B cell (primary cell): ENCODE results near the gene CCDC87. TPM values are rescaled to one million over a fixed set of nuclear protein-coding genes. Genes with fewer than 3 reads are reported as not detected.

Experiments
- ATAC-seq: fragments of 200-7000 bp; cut with Tn5 transposase; one replicate; pipeline ENCODE4 v1.10.0; 2021; ENCODE audit warnings: low read depth, mild to moderate bottlenecking, moderate number of reproducible peaks, moderate library complexity
- CTCF ChIA-PET: fragments of 350-600 bp; sonication (Branson Sonifier 250); formaldehyde crosslinking; loops from one replicate; lab custom pipeline; 2021; ENCODE audit warnings: antibody characterized with exemption, inconsistent platforms; lab: Charles Lee
- POLR2A ChIA-PET: fragments of 350-600 bp; sonication (Branson Sonifier 250); formaldehyde crosslinking; loops from one replicate; lab custom pipeline; 2021; ENCODE audit warnings: antibody characterized with exemption; lab: Charles Lee
- DNase-seq: peaks from one replicate; pipeline ENCODE4 v3.0.0; 2013
- H2AFZ ChIP-seq: 2 replicates; pipeline ENCODE4 v1.6.1; 2012; ENCODE audit warnings: mild to moderate bottlenecking, low read depth, low read length; ENCODE audit not compliant: insufficient read depth, poor library complexity, severe bottlenecking
- H3K27ac ChIP-seq, 2 donors: 1 replicate in 1 of 2; 2 replicates in 1 of 2; pipeline ENCODE4 v1.5.1; 2012 to 2013; ENCODE audit warnings: low read length in 2 of 2, mild to moderate bottlenecking in 2 of 2, moderate library complexity in 1 of 2
- H3K27me3 ChIP-seq, 4 experiments: fragments of 200-600 bp in 1 of 4; sonication (generic) in 1 of 4; replicated peaks in 1 of 4; 1 replicate in 2 of 4; 2 replicates in 2 of 4; pipeline versions ENCODE4 v1.6.1 to v1.7.0; 2013 to 2016; ENCODE audit warnings: low read length in 3 of 4, mild to moderate bottlenecking in 2 of 4, mixed read lengths in 1 of 4, moderate library complexity in 1 of 4; ENCODE audit not compliant: insufficient read depth in 4 of 4, control insufficient read depth in 3 of 4; ENCODE audit errors: control extremely low read depth in 1 of 4
- H3K36me3 ChIP-seq, 2 experiments: replicated peaks in 1 of 2; 1 replicate in 1 of 2; 2 replicates in 1 of 2; pipeline versions ENCODE4 v1.6.1 to v1.7.1; 2013; ENCODE audit warnings: low read length in 1 of 2; ENCODE audit not compliant: insufficient read depth in 2 of 2, control insufficient read depth in 1 of 2; ENCODE audit errors: control extremely low read depth in 1 of 2, extremely low read depth in 1 of 2
- H3K4me1 ChIP-seq, 2 donors: fragments of 200-600 bp in 1 of 2; sonication (generic) in 1 of 2; 1 replicate in 1 of 2; 2 replicates in 1 of 2; pipeline versions ENCODE4 v1.5.1 to v1.6.1; 2013 to 2017; ENCODE audit warnings: low read length in 2 of 2; ENCODE audit not compliant: control insufficient read depth in 2 of 2, insufficient read depth in 2 of 2
- H3K4me2 ChIP-seq: replicated peaks from 2 replicates; pipeline ENCODE3; 2012; ENCODE audit warnings: mild to moderate bottlenecking, low read depth, low read length; ENCODE audit not compliant: poor library complexity, severe bottlenecking
- H3K4me3 ChIP-seq, 5 experiments: fragments of 200-600 bp in 1 of 5; sonication (generic) in 1 of 5; 1 replicate in 3 of 5; 2 replicates in 2 of 5; pipeline versions ENCODE4 v1.5.1 to v1.7.0; 2011 to 2016; ENCODE audit warnings: low read length in 4 of 5, mild to moderate bottlenecking in 4 of 5, low read depth in 2 of 5, control low read depth in 1 of 5, moderate library complexity in 1 of 5; ENCODE audit not compliant: insufficient read depth in 1 of 5; ENCODE audit errors: control extremely low read depth in 1 of 5, extremely low read depth in 1 of 5
- H3K79me2 ChIP-seq: fragments of 200-600 bp; sonication (generic); one replicate; pipeline ENCODE4 v1.6.0; 2016; ENCODE audit warnings: low read length; ENCODE audit not compliant: control insufficient read depth, insufficient read depth
- H3K9ac ChIP-seq: fragments of 200-600 bp; sonication (generic); 2 replicates; pipeline ENCODE4 v1.6.1; 2017; ENCODE audit warnings: mild to moderate bottlenecking, low read length, moderate library complexity
- H3K9me3 ChIP-seq, 3 donors: one replicate each; pipeline versions ENCODE4 v1.6.1 to v1.7.1; 2013; ENCODE audit warnings: low read length in 2 of 3; ENCODE audit not compliant: control insufficient read depth in 2 of 3, insufficient read depth in 1 of 3; ENCODE audit errors: control extremely low read depth in 1 of 3
- H4K20me1 ChIP-seq: 2 replicates; pipeline ENCODE4 v1.6.0; 2012; ENCODE audit warnings: mild to moderate bottlenecking, low read length; ENCODE audit not compliant: insufficient read depth, control insufficient read depth, poor library complexity, severe bottlenecking
- H3K27ac Mint-ChIP-seq: one replicate; pipeline ENCODE4 v1.8.0; 2021; ENCODE audit warnings: mixed read lengths
- H3K27me3 Mint-ChIP-seq: one replicate; pipeline ENCODE4 v1.8.0; 2021; ENCODE audit warnings: mixed read lengths
- H3K4me1 Mint-ChIP-seq: one replicate; pipeline ENCODE4 v1.8.0; 2021; ENCODE audit warnings: mixed read lengths
- H3K4me3 Mint-ChIP-seq: one replicate; pipeline ENCODE4 v1.8.0; 2021; ENCODE audit warnings: mixed read lengths
- H3K9me3 Mint-ChIP-seq: one replicate; pipeline ENCODE4 v1.8.0; 2022; ENCODE audit warnings: mixed read lengths; ENCODE audit not compliant: insufficient read depth
- CTCF ChIP-seq: fragments of 200-600 bp; IDR thresholded peaks from one replicate; pipeline ENCODE4 v1.8.0; 2022; ENCODE audit warnings: antibody characterized with exemption, mild to moderate bottlenecking
- EZH2 ChIP-seq: IDR thresholded peaks from 2 replicates; pipeline ENCODE4 v1.6.1; 2012; ENCODE audit warnings: borderline replicate concordance, low read depth, mild to moderate bottlenecking, moderate library complexity, low read length; ENCODE audit not compliant: insufficient read depth, poor library complexity, severe bottlenecking
- WGBS: methylation state at CpG from one replicate; pipeline ENCODE4 v1.1.5; 2013; ENCODE audit warnings: missing lambda C conversion rate; ENCODE audit not compliant: insufficient coverage; 5-methylcytosine and 5-hydroxymethylcytosine counted together
- intact Hi-C: fragments of 100-400 bp; cut with micrococcal nuclease; formaldehyde crosslinking; loops from one replicate; pipeline ENCODE4 v1.10.0; 2022
- polyA plus RNA-seq: library from polyadenylated mRNA; depleted of rRNA; stranded (reverse); fragments of >200 nt; gene quantifications from 2 replicates; pipeline ENCODE4 v1.2.3, GENCODE V29; 2012
- total RNA-seq, 2 donors: library from RNA; stranded (reverse); fragments of 120-200 nt in 1 of 2; gene quantifications; 1 replicate in 1 of 2; 2 replicates in 1 of 2; pipeline versions ENCODE4 v1.2.3 to v1.2.4, GENCODE V29; 2013 to 2022

The CCDC87 gene
- total and polyA plus RNA-seq, 2 donors (not counting 1 experiment from before 2014, with no cell fraction given) = 0.39 TPM; not detected in 1

- no peaks in the 10 kb centered on the region for H3K9me3 ChIP-seq
- H4K20me1 ChIP-seq = peaks cover 98% of the 10 kb centered on the region
- intact Hi-C loops = no loop called here
- peak overlapping the region in 1 of 2 donors; percentile 20 for H3K27ac ChIP-seq
- WGBS = 97% methylated on average over 6 of the region's 7 CpGs
- peaks cover 18 to 36% of the 10 kb centered on the region in 2 donors for H3K4me1 ChIP-seq
- TF ChIP-seq EZH2 = no peak
- no peak for TF ChIP-seq CTCF
- no peak overlapping the region for H2AFZ ChIP-seq
- no peak overlapping the region for H3K4me3 Mint-ChIP-seq
- ChIA-PET POLR2A (no interaction called here), CTCF (interaction anchor here (0.7 kb wide), 1 partner anchor 15 kb away, joined by 3 read pairs; no protein-coding TSS in a partner anchor)
- ATAC-seq = no peak
- DNase-seq = no peak
- H3K79me2 ChIP-seq = peaks cover 100% of the 10 kb centered on the region
- no peak overlapping the region for H3K4me3 ChIP-seq
- H3K9me3 Mint-ChIP-seq = no peaks in the 10 kb centered on the region
- no peak overlapping the region for H3K9ac ChIP-seq
- H3K4me2 ChIP-seq = no peak overlapping the region
- no peaks in the 10 kb centered on the region for H3K27me3 ChIP-seq
- H3K36me3 ChIP-seq = peaks cover 7 to 79% of the 10 kb centered on the region in 2 experiments
- H3K27ac Mint-ChIP-seq = no peak overlapping the region
- H3K4me1 Mint-ChIP-seq = peaks cover 49% of the 10 kb centered on the region
- H3K27me3 Mint-ChIP-seq = no peaks in the 10 kb centered on the region
Observed at GRCh38 chr11:66626926-66627325, 34.1 kb upstream of the CCDC87 start.

- ATAC-seq (no peak), DNase-seq (no peak)
- no peak overlapping the region for H3K4me3 ChIP-seq
- TF ChIP-seq EZH2 (no peak), CTCF (no peak)
- peaks cover 20 to 38% of the 10 kb centered on the region in 2 donors for H3K4me1 ChIP-seq
- H3K79me2 ChIP-seq = peaks cover 100% of the 10 kb centered on the region
- H3K4me3 Mint-ChIP-seq = no peak overlapping the region
- H3K36me3 ChIP-seq = peaks cover 7 to 81% of the 10 kb centered on the region in 2 experiments
- H2AFZ ChIP-seq = no peak overlapping the region
- peaks cover 52% of the 10 kb centered on the region for H3K4me1 Mint-ChIP-seq
- H3K27me3 ChIP-seq = no peaks in the 10 kb centered on the region
- over 99% methylated on average over 24 of the region's 25 CpGs for WGBS
- no peak overlapping the region for H3K27ac Mint-ChIP-seq
- no peak overlapping the region for H3K4me2 ChIP-seq
- intact Hi-C loops = no loop called here
- CTCF ChIA-PET = no interaction called here
- peaks cover 98% of the 10 kb centered on the region for H4K20me1 ChIP-seq
- no peaks in the 10 kb centered on the region for H3K27me3 Mint-ChIP-seq
- POLR2A ChIA-PET = no interaction called here
- H3K9ac ChIP-seq = no peak overlapping the region
- H3K27ac ChIP-seq = no peak overlapping the region
- H3K9me3 Mint-ChIP-seq = no peaks in the 10 kb centered on the region
- H3K9me3 ChIP-seq = no peaks in the 10 kb centered on the region
Observed at GRCh38 chr11:66626382-66626781, 33.5 kb upstream of the CCDC87 start.
